Fibroblast of skin of right biceps (primary cell): ENCODE results near the gene NACC2.
"Not testable (repeated sequence)": the region's sequence is repeated elsewhere in the genome, so short reads cannot be mapped to it uniquely, and the experiment has no call there.

Experiments used
- DNase-seq: peaks from one replicate; pipeline ENCODE4 v3.0.0-alpha.2; 2013

NACC2 gene

DNA sequence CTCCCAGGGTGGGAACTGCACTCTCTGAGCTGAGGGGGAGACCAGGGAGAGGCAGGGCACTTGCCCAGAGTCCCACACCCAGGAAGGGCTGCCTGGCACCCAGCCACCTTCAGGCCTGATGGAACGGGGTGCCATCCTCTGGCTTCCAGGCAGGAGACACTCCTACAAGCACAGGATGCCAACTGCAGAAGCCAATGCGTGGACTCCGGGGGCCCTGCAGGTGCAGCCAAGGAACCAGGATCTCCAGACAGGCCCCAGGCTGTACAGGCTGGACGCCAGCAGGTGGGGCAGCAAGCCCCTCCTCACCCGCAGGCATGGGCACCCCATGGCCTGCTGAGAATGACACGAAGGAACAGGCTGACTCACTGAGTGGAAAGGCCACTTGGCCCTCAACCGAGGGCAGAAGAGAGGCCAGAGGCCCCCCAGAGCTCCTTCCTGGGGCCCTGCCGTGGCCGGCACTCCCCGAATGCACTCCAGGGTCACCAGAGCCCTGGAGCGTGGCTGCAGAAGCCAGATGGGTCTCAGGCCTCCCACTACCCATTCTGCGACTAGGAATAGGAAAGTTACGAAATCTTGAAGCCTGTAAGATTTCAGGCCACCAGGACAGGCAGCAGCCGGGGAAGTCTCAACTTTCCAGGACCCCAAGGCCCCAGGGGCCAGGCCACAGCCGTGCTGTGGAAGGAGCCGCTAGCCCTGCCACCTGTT, 15.7 kb downstream of the NACC2 start:
- DNase-seq, result no peak

DNA sequence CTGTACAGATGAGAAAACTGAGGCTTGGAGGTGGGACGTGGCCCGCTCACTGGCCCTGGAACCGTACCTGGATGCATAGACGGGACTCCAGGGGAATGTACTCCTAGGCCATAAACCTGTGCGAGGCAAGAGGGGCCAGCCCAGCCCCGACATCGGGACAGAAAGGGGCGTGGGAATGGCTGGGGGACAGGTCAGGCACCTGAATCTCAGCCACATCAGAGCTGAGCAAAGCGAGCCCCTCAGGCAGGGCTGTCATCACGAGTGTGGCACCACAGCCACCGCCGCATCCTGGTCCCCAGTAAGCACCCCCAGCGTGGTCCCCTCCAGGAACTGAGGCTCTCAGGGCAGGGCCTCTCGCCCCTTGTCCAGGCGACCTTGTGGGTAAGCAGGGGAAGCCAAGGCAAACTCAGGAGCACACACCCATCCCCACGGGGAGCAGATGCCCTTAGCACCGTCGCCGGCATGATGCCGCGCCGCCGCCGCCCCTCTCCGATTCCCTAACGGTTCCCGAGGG, 16.5 kb downstream of the NACC2 start:
- DNase-seq, result no peak

GRCh38 chr9:136078024-136078423, 17.1 kb downstream of the NACC2 start:
- DNase-seq, result no peak

GRCh38 chr9:136077491-136077890, 17.6 kb downstream of the NACC2 start:
- no peak for DNase-seq

GRCh38 chr9:136075881-136076678, 19.0 kb downstream of the NACC2 start:
- no peak for DNase-seq

DNA sequence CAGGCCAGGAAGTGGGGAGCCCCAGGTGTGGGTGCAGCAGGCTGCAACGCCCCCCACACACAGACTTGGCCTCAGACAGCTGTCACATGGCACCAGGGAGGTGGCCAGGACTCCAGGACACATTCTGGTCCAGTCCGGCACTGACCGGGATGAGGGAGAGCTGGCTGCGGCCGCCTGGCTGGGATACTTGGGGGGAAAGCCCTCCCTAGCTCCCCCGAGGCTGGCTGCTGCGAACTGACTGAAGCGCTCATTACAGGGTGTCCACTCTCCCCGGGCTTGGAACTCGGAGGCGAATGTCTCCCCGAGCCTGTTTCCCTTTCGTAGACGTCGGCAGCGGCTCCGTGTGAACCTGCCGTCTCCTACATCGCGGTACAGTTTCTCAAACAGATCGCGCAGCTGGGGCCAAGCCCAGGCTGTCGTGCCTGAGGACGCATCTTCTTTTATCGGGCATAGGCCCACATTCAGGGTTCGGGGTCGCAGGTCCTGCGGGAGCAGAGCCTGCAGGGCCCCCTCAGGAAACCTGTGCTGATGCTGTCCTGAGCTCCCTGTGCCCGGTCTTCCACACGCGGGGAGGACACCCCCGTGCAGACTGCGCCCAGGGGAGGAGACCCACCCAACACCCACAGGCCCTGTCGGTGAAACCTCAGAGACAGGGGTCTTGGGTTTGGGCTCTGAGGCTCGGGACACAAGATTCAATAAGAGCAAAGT, 19.8 kb downstream of the NACC2 start:
- DNase-seq, result no peak

DNA sequence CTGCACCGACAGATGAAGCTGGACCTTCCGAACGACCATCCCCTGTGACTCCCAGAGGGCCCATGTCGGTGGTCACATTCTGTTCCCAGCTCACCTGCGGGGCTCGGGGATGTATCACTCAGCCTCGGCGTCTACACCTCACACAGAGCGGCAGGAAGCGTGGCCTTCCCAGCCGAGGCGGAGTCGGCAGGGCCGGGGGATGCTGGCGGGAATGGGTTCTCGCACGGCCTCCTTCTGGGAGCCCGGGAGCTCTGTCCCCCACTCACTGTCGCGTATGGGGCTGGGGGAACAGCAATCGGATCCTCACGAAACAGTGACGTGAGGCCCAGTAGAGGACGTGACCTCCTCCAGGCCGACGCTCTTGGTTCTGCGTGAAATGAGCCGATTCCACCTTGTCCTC, 20.4 kb downstream of the NACC2 start:
- no peak for DNase-seq

DNA sequence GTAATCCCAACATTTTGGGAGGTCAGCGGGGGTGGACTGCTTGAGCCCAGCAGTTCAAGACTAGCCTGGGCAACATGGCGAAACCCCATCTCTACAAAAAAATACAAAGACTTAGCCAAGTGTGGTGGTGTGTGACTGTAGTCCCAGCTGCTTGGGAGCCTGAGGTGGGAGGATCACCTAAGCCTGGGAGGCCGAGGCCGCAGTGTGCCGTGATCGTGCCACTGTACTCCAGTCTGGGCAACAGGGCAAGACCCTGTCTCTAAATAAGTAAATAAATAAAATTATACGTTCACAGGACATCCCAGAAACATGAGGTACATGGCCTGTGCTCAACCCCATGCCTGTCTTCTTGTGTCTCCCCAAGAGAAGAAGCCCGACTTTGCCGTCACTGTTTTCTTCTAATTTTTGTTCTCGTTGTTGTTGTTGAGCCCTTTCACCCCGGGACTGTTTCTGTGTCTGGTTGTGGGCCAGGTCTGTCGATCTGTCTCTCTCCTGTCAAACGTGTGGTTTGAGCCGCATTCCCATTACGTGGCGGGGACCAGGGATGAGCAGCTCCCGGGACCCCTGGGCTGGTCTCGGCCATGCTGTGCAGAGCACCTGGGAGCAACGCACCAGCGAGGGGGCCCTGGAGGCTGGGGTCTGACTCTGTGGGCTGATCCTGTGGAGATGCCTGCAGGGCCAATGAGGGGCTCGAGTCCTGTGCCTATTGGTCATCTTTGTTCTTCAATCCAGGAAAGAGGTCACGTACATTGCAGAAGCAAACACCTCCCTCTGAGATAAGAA, 32.2 kb downstream of the NACC2 start:
- no peak for DNase-seq

DNA sequence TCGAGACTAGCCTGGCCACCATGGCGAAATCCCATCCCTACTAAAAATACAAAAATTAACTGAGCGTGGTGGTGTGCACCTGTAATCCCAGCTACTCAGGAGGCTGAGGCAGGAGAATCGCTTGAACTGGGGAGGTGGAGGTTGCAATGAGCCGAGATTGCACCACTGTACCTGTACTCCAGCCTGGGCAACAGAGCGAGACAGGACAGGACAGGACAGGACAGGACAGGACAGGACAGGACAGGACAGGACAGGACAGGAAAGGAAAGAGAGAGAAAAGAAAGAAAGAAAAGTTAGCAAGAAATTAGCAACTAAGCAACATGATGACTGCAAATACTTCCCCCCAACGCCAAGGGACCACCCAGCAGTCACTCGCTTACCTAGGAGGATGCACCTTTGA, 33.2 kb downstream of the NACC2 start:
- not testable (repeated sequence) for DNase-seq

DNA sequence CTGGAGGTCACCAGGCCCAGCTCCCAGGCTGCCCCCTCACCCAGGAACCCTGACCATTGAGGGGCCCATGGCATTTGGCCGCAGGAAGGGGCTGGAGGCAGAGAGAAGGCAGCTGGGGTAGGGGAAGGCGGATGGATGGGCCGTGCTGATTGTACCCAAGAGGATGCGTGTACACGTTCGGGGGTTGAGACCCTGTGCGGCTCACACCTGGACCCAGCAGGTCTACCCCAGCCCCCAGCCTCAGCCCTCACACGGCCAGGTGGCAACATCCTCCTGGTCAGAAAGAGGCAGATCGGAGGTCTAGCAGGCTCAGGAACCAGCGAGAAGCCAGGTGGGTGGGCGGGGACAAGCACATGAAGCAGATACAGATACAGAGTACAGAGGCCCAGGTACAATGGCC, 33.7 kb downstream of the NACC2 start:
- no peak for DNase-seq

DNA sequence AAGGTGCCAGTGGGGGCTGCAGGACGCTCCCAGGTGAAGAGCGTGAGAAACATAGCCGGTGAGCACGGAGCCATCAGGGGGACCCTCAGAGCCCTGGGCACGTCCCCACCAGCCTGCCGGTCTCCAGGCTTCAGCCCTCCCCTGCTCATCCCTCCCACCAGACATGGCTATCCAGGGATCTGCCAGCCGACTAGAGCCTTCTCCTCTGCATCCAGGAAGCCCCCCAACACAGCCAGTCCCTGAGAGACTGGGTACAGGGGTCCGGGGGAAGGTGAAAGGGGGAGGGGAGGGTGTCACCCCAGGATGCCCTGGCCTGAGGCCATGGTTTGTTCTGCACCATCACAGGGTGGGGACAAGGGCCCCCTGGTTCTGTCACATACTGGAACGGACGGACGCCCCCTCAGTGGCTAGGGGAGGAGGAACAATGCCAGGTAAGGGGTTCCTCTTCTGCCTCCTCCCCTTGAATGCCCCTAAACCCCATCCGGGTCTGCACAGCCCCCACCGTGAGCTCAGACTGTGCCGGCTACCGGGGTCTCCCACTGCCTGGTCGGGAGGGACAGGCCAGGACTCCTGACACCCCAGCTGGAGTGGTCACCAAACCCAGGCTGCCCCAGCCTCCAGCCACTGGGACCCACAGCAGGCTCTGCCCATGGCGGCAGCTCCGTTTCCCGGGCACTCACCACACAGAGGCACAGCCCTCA, 34.3 kb downstream of the NACC2 start:
- no peak for DNase-seq

DNA sequence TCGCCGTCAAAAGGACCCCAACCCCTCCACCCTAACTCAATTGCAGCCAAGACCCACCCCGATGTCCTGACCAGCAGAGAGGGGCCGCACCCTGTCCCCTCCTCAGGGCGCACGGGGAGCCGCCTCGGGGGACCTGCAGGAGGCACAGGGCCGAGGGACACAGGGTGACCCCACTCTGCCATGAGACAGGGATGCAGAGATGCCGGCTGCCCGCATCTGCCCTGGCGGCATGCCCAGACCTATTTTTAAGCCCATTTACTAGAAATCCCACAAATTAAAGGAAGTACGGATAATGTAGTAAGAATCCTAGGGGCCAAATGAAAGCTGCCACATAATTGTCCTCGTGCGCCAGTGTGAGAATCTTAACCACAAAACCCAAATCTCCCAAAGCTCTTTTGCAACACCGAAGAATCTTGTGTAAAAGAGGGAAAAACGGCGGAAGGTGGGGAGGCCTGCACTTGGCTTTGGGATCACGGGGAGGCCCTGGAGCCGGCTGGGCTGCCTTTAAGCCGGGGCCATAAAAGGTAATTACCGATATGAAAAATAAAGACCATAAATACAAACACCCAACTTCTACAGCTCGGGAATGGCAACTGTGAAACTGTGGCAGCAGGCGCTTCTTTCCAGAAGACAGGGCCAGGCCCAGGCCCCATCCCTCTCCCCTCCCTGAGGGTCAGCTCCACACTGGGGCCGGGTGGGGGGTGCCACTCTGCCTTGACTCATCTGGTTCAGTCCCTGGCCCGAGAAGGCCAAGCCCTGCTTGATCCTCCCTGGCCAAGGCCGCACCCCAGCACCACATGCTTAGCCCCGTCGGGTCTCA, 35.0 kb downstream of the NACC2 start:
- DNase-seq, result peak; percentile 87

DNA sequence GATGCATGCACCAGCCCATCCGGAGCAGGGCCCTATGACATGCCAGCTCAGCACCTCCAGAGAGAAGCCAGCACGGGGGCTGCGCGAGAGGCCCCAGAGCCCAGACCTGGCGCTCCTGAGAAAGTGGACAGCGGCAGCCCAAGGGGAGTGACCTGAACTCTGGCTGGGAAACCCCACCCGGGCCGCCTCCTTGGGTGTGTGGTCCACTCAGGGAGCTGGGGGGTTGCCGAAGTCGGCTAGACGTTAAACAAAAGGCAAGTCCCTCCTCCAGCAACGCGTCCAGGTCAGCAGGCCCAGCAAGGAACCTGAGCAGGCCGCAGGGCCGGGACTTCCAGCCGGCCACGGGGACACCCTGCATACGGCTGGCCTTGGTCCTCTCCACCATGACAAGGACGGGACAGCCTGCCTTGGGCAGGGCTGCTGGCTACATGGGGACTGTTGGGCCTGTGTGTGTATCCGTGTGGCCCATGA, 35.7 kb downstream of the NACC2 start:
- no peak for DNase-seq

DNA sequence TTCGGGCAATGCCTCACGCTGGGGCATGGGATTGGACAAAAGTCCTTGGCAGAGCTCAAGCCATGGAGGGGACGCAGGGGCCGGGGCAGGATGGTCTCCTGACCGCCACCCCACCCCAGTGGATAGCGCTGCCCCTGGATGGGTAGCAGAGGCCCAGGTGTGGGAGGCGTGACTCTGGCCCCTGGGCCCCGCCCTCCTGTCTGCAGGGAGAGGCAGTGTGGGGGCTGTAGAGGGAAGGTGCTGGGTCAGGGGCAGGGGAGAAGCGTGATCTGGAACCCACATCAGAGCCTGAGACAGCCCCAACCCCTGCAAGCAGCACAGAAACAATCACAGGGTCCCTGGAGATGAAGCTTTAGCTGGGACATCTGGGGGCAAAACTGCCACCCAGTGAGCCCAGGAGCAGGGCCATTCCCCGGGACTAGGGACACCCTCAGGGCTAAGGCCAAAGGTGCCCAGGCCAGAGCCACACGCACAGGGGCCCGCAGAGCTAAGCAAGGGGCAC, 36.2 kb downstream of the NACC2 start:
- DNase-seq, result no peak

GRCh38 chr9:136058084-136058483, 37.0 kb downstream of the NACC2 start:
- DNase-seq, result no peak

- no peak for DNase-seq
These were observed 37.6 kb downstream of the NACC2 start for GRCh38 chr9:136057236-136058081.

- DNase-seq, result no peak
These were observed 38.4 kb downstream of the NACC2 start for GRCh38 chr9:136056546-136057235.

DNA sequence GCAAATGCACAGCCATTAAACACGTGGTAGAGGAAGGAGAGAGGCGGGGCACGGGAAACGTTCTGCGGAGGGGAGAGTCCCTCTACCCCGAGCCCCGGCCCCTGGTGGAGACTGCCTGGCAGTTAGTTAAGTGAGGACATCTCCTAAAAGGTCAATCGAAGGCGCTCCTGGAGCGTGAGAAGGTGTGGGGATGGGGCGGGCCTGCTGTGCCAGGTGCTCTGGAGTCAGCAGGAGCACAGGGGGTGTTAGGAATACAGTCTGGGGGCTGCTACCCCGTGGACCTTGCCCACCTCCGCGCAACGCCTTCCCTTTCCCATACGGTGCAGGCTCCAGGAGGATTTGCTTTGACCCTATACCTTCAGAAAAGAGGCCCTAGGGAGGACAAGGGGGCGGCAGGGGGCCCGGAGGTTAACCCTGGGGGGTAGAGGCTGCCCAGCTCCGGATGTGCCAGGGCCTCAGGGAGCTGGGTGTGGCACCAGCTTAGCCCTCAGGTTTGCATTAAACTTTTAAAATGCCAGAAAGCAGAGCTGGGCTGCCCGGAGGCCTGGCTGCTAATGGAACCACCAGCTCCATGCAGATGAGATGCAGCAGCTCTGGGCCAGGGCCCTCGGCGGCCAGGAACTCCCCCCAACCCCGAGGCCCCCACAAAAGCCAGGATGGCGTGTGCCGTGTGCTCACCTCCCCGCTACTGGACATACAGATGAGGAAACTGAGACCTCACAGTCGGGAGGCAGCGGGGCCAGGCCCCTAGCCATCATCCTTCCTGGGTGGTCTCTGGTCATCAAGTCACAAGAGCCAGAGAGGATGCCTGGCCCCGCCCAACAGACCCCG, 39.2 kb downstream of the NACC2 start:
- no peak for DNase-seq
